HCT116 (cell line): ENCODE results near the gene ENPP3. TPM values are rescaled to one million over a fixed set of nuclear protein-coding genes. Genes with fewer than 3 reads are reported as not detected.
"Not testable (repeated sequence)": the region's sequence is repeated elsewhere in the genome, so short reads cannot be mapped to it uniquely, and the experiment has no call there.

Source experiments
- ATAC-seq: fragments of 200-7000 bp; cut with Tn5 transposase; 2 replicates; pipeline ENCODE4 v1.9.1; 2020; ENCODE audit warnings: mild to moderate bottlenecking, moderate library complexity
- BruUV-seq: library from RNA; stranded (reverse); fragments of 400-500 nt; replicated peaks from 2 replicates; lab custom pipeline; 2021; lab: Mats Ljungman, UMichigan
- CTCF ChIA-PET: fragments of 300-600 bp; sonication (Branson Sonifier 250); formaldehyde crosslinking; loops from one replicate; lab custom pipeline; 2021; ENCODE audit warnings: antibody characterized with exemption; lab: Charles Lee
- POLR2A ChIA-PET: fragments of 300-600, 350-600 bp; sonication (Branson Sonifier 250); formaldehyde crosslinking; loops from one replicate; lab custom pipeline; 2021; ENCODE audit warnings: antibody characterized with exemption; lab: Charles Lee
- RAD21 ChIA-PET, 2 experiments: fragments of 300-600 bp; sonication (Branson Sonifier 250); formaldehyde crosslinking; loops; one replicate each; lab custom pipeline; 2023; ENCODE audit warnings: low total read pairs in 2 of 2; ENCODE audit not compliant: uncharacterized antibody in 2 of 2, unreplicated experiment in 2 of 2, low non-redundant PET in 1 of 2; lab: Charles Lee
- DNase-seq: peaks from one replicate; pipeline ENCODE4 v3.0.0-alpha.2; 2010; ENCODE audit warnings: low read depth, low spot score
- H2AFZ ChIP-seq: fragments of 200-600 bp; shearing (Covaris generic), sonication (generic); 2 replicates; pipeline ENCODE4 v1.6.1; 2017; ENCODE audit warnings: low read depth, mixed run types, mixed read lengths, antibody characterized with exemption, low read length; ENCODE audit not compliant: poor library complexity, severe bottlenecking
- H3K27ac ChIP-seq: 2 replicates; pipeline ENCODE4 v1.5.1; 2012; ENCODE audit warnings: low read depth, low read length
- H3K27me3 ChIP-seq: fragments of 200-600 bp; sonication (generic); 2 replicates; pipeline ENCODE4 v1.6.1; 2016; ENCODE audit warnings: mixed run types, low read length, mixed read lengths; ENCODE audit not compliant: insufficient read depth
- H3K36me3 ChIP-seq, 2 experiments: fragments of 200-500 bp in 1 of 2; fragments of 200-600 bp in 1 of 2; sonication (Bioruptor generic) in 1 of 2; sonication (generic) in 1 of 2; 2 replicates each; pipeline versions ENCODE4 v1.5.1 to v1.6.1; 2014 to 2016; ENCODE audit warnings: low read length in 2 of 2, inconsistent platforms in 1 of 2, mixed read lengths in 1 of 2, mixed run types in 1 of 2; ENCODE audit not compliant: insufficient read depth in 2 of 2, control insufficient read depth in 1 of 2
- H3K4me1 ChIP-seq, 2 experiments: fragments of 200-600 bp in 1 of 2; sonication (generic) in 1 of 2; 2 replicates each; pipeline versions ENCODE4 v1.5.1 to v1.6.1; 2012 to 2017; ENCODE audit warnings: low read length in 2 of 2, inconsistent platforms in 1 of 2, mild to moderate bottlenecking in 1 of 2, mixed read lengths in 1 of 2, mixed run types in 1 of 2, moderate library complexity in 1 of 2; ENCODE audit not compliant: insufficient read depth in 2 of 2, control insufficient read depth in 1 of 2
- H3K4me2 ChIP-seq: fragments of 200-600 bp; sonication (generic); 2 replicates; pipeline ENCODE4 v1.6.1; 2017; ENCODE audit warnings: mixed run types, low read length, mixed read lengths
- H3K4me3 ChIP-seq, 2 experiments: fragments of 200-600 bp in 1 of 2; sonication (generic) in 1 of 2; replicated peaks in 1 of 2; 2 replicates each; pipeline ENCODE4 v1.5.1; 2011 to 2016; ENCODE audit warnings: low read length in 2 of 2, control low read depth in 1 of 2, low read depth in 1 of 2, mild to moderate bottlenecking in 1 of 2, mixed read lengths in 1 of 2, mixed run types in 1 of 2
- H3K79me2 ChIP-seq: fragments of 200-600 bp; sonication (generic); 2 replicates; pipeline ENCODE4 v1.6.1; 2017; ENCODE audit warnings: mild to moderate bottlenecking, mixed run types, low read length, moderate library complexity, mixed read lengths; ENCODE audit not compliant: insufficient read depth
- H3K9ac ChIP-seq: fragments of 200-600 bp; sonication (generic); 2 replicates; pipeline ENCODE4 v1.6.1; 2016; ENCODE audit warnings: low read length, mixed read lengths
- H3K9me2 ChIP-seq: fragments of 200-600 bp; sonication (generic), shearing (Covaris generic); 2 replicates; pipeline ENCODE4 v1.6.1; 2017; ENCODE audit warnings: mixed run types, mild to moderate bottlenecking, moderate library complexity; ENCODE audit not compliant: insufficient read depth
- H3K9me3 ChIP-seq, 2 experiments: fragments of 200-500 bp in 1 of 2; fragments of 200-600 bp in 1 of 2; sonication (Bioruptor generic) in 1 of 2; sonication (generic) in 1 of 2; 2 replicates each; pipeline ENCODE4 v1.6.1; 2014 to 2017; ENCODE audit warnings: low read length in 2 of 2, mixed read lengths in 2 of 2, inconsistent platforms in 1 of 2, low read depth in 1 of 2, mild to moderate bottlenecking in 1 of 2, mixed run types in 1 of 2, moderate library complexity in 1 of 2; ENCODE audit not compliant: control insufficient read depth in 1 of 2, insufficient read depth in 1 of 2
- H4K20me1 ChIP-seq: fragments of 200-600 bp; sonication (generic), shearing (Covaris generic); 2 replicates; pipeline ENCODE4 v1.6.1; 2017; ENCODE audit warnings: mixed run types, mild to moderate bottlenecking, moderate library complexity; ENCODE audit not compliant: insufficient read depth
- CBX3 ChIP-seq: IDR thresholded peaks from 2 replicates; pipeline ENCODE4 v1.6.1; 2012; ENCODE audit warnings: low read depth
- CEBPB ChIP-seq: IDR thresholded peaks from 2 replicates; pipeline ENCODE4 v1.6.1; 2012; ENCODE audit warnings: low read depth
- CTCF ChIP-seq, 3 experiments: fragments of 200-600 bp in 1 of 3; sonication (generic) in 1 of 3; IDR thresholded peaks in 2 of 3; conservative IDR thresholded peaks in 1 of 3; 2 replicates each; pipeline ENCODE4 v1.5.1; 2012 to 2017; ENCODE audit warnings: low read depth in 2 of 3, low read length in 2 of 3, antibody characterized with exemption in 1 of 3, borderline replicate concordance in 1 of 3, control low read depth in 1 of 3, mild to moderate bottlenecking in 1 of 3, mixed read lengths in 1 of 3, mixed run types in 1 of 3, moderate library complexity in 1 of 3; ENCODE audit not compliant: insufficient read depth in 1 of 3
- ELF1 ChIP-seq: IDR thresholded peaks from 2 replicates; pipeline ENCODE4 v1.6.1; 2012; ENCODE audit warnings: low read depth, borderline replicate concordance
- FOSL1 ChIP-seq: IDR thresholded peaks from 2 replicates; pipeline ENCODE4 v1.6.1; 2012; ENCODE audit warnings: low read depth
- POLR2AphosphoS5 ChIP-seq: IDR thresholded peaks from 2 replicates; pipeline ENCODE4 v1.6.1; 2011; ENCODE audit warnings: mild to moderate bottlenecking, low read depth, low read length, moderate library complexity
- REST ChIP-seq: IDR thresholded peaks from 2 replicates; pipeline ENCODE4 v1.6.1; 2012; ENCODE audit warnings: low read depth
- SIN3A ChIP-seq: IDR thresholded peaks from 2 replicates; pipeline ENCODE4 v1.6.1; 2012; ENCODE audit warnings: low read depth
- SP1 ChIP-seq: IDR thresholded peaks from 2 replicates; pipeline ENCODE4 v1.6.1; 2012; ENCODE audit warnings: low read depth
- SRF ChIP-seq: IDR thresholded peaks from 2 replicates; pipeline ENCODE4 v1.6.1; 2012; ENCODE audit warnings: low read depth
- YY1 ChIP-seq: IDR thresholded peaks from 2 replicates; pipeline ENCODE4 v1.6.1; 2011; ENCODE audit warnings: low read length, low read depth, moderate library complexity, mild to moderate bottlenecking; ENCODE audit not compliant: insufficient replicate concordance; ENCODE audit errors: extremely low read depth
- ZFX ChIP-seq: fragments of 450-650 bp; IDR thresholded peaks from 2 replicates; pipeline ENCODE4 v1.6.1; 2017
- intact Hi-C: fragments of 100-400 bp; cut with micrococcal nuclease; formaldehyde crosslinking; loops from 2 replicates; pipeline ENCODE4 v1.10.0; 2022
- total RNA-seq: library from RNA; stranded (reverse); gene quantifications from one replicate; pipeline ENCODE4 v1.2.1, GENCODE V29; 2021; ENCODE audit not compliant: unreplicated experiment
- TF ChIP-seq, protein P1 (sequence below): IDR thresholded peaks from 2 replicates; pipeline ENCODE4 v1.6.1; 2011; ENCODE audit warnings: mild to moderate bottlenecking, low read length, moderate library complexity; ENCODE audit not compliant: insufficient replicate concordance; ENCODE audit errors: extremely low read depth

ENPP3 gene
- total RNA-seq, 1 experiment from 2014 or later, result 0.15 TPM

DNA sequence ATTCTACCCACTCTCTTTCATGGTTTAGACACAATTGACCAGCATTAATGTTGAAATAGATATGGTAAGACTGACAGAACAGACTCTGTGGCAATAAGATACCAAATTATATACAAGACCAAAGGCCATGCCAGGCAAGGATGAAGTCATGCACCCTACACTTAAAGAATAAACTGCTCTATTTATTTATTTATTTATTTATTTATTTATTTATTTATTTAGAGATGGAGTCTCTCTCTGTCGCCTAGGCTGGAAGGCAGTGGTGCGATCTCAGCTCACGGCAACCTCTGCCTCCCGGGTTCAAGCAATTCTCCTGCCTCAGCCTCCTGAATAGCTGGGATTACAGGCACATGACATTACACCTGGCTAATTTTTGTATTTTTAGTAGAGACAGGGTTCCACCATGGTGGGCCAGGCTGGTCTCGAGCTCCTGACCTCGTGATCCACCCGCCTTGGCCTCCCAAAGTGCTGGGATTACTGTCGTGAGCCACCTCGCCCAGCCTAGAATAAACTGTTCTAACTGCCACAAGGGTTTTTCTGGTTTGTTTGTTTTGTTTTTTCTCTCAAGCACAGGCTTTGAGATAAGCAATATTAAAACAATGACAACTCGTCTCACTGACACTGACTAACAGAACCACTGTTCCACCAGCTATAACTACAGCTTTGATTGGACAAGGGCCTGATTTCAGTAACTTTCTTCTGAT is 114.1 kb downstream of the ENPP3 start:
- H3K4me3 ChIP-seq, H4K20me1 ChIP-seq, H3K27ac ChIP-seq, ATAC-seq, H3K9me3 ChIP-seq, H3K27me3 ChIP-seq, H3K36me3 ChIP-seq, BruUV-seq, H3K9me2 ChIP-seq, H2AFZ ChIP-seq, H3K79me2 ChIP-seq, H3K4me1 ChIP-seq, RAD21 ChIA-PET, CTCF ChIA-PET, H3K9ac ChIP-seq, POLR2A ChIA-PET, DNase-seq, H3K4me2 ChIP-seq, intact Hi-C loops: not testable (repeated sequence)

DNA sequence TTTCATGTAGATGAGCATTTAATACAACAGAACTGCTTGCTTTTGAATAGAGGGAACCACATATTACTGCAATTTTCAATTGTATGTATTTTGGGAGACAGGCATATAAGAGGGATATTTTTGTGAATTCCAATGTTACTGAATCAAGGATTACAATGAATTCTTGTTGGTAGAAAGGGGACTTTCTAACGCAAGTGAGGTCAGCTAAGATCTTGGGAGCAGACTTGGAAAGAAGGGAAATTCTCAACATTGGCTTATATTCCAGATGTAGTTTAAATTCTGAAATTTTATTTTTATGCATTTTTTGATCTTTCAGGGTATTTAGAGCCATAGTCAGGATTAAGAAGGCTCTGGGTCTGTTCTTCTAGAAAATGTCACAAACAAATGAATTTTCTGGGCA is 117.0 kb downstream of the ENPP3 start:
- H3K4me1 ChIP-seq, result no peaks in the 10 kb centered on the region
- no peaks in the 10 kb centered on the region for H3K9me3 ChIP-seq
- ATAC-seq (no peak), DNase-seq (no peak)
- H3K4me3 ChIP-seq, result no peak overlapping the region
- H3K36me3 ChIP-seq, result no peaks in the 10 kb centered on the region
- H3K9ac ChIP-seq, result no peak overlapping the region
- no TSS peak for BruUV-seq
- H2AFZ ChIP-seq, result no peak overlapping the region
- H3K9me2 ChIP-seq, result no peaks in the 10 kb centered on the region
- RAD21 ChIA-PET, result no interaction called here
- no peaks in the 10 kb centered on the region for H4K20me1 ChIP-seq
- intact Hi-C loops, result no loop called here
- CTCF ChIA-PET, result no interaction called here
- H3K27ac ChIP-seq, result no peak overlapping the region
- H3K4me2 ChIP-seq, result no peak overlapping the region
- H3K27me3 ChIP-seq, result no peaks in the 10 kb centered on the region
- H3K79me2 ChIP-seq, result no peaks in the 10 kb centered on the region
- POLR2A ChIA-PET, result no interaction called here
- TF ChIP-seq CBX3 (no peak), POLR2AphosphoS5 (no peak), SRF (no peak), SP1 (no peak), REST (no peak), ZFX (no peak), CEBPB (no peak), CTCF (IDR thresholded peaks at IDR 0.05 in 2 of 3, conservative IDR thresholded peaks at IDR 0.05 in 1 of 3; ENCODE audit: borderline replicate concordance in 1 of 3, insufficient read depth in 1 of 3, low read depth in 2 of 3, low read length in 2 of 3) (no peak), YY1 (no peak), SIN3A (no peak), FOSL1 (no peak), ELF1 (no peak)
- TF ChIP-seq, protein P1, sequence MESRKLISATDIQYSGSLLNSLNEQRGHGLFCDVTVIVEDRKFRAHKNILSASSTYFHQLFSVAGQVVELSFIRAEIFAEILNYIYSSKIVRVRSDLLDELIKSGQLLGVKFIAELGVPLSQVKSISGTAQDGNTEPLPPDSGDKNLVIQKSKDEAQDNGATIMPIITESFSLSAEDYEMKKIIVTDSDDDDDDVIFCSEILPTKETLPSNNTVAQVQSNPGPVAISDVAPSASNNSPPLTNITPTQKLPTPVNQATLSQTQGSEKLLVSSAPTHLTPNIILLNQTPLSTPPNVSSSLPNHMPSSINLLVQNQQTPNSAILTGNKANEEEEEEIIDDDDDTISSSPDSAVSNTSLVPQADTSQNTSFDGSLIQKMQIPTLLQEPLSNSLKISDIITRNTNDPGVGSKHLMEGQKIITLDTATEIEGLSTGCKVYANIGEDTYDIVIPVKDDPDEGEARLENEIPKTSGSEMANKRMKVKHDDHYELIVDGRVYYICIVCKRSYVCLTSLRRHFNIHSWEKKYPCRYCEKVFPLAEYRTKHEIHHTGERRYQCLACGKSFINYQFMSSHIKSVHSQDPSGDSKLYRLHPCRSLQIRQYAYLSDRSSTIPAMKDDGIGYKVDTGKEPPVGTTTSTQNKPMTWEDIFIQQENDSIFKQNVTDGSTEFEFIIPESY, result no peak
